ENCODE results near the gene ARHGAP45.

The ARHGAP45 gene

DNA sequence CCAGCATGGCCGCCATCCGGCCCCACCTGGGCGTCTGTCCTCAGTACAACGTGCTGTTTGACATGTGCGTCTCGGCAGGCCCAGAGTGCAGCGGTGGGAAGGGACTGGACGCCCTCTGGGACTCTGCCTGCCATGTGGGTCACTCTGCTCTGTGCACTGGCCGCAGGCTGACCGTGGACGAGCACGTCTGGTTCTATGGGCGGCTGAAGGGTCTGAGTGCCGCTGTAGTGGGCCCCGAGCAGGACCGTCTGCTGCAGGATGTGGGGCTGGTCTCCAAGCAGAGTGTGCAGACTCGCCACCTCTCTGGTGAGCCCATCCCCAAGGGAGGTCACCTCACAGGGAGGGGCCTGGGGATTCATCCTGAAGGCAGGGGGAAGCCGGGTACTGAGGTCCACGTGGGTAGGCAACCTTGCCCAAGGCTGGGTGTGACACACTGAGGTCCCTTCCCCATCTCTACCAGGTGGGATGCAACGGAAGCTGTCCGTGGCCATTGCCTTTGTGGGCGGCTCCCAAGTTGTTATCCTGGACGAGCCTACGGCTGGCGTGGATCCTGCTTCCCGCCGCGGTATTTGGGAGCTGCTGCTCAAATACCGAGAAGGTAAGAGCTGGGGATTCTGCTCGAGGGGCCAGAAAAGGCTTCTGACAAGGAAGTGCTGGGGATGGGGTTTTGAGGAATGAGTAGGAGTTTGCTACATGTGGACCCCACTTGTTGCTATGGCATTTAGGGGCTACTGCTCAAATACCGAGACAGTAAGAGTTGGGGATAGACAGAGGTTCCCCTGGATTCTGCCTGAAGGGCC lies 15.8 kb upstream of the ARHGAP45 start:
- no peaks in the 10 kb centered on the region for H3K36me3 ChIP-seq (ENCODE audit: insufficient read depth, low read depth, low read length)
- H3K9ac ChIP-seq (ENCODE audit: low read depth, low read length), result no peak overlapping the region
- H3K27me3 ChIP-seq (ENCODE audit: insufficient read depth, low read length), result no peaks in the 10 kb centered on the region
- H3K9me3 ChIP-seq (ENCODE audit: insufficient read depth, low read depth, low read length), result no peaks in the 10 kb centered on the region
- no peaks in the 10 kb centered on the region for H3K4me1 ChIP-seq (ENCODE audit: insufficient read depth, low read length)
- no peak overlapping the region for H3K4me3 ChIP-seq (ENCODE audit: low read length)
- no peak overlapping the region for H3K27ac ChIP-seq (ENCODE audit: low read length)

DNA sequence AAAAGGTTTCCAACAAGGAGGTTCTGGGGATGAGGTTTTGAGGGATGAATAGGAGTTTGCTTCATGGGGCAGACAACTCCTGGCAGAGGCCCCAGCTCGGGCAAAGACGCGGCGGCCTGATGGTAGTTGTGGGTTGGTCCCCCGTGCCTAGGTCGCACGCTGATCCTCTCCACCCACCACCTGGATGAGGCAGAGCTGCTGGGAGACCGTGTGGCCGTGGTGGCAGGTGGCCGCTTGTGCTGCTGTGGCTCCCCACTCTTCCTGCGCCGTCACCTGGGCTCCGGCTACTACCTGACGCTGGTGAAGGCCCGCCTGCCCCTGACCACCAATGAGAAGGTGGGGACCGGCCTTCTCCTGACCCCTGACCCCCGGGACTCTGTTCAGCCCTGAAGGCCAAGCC lies 15.2 kb upstream of the ARHGAP45 start:
- Histone ChIP-seq H3K4me1 (ENCODE audit: insufficient read depth, low read length) (no peaks in the 10 kb centered on the region), H3K9ac (ENCODE audit: low read depth, low read length) (no peak overlapping the region), H3K9me3 (ENCODE audit: insufficient read depth, low read depth, low read length) (no peaks in the 10 kb centered on the region), H3K27ac (ENCODE audit: low read length) (no peak overlapping the region), H3K36me3 (ENCODE audit: insufficient read depth, low read depth, low read length) (no peaks in the 10 kb centered on the region), H3K27me3 (ENCODE audit: insufficient read depth, low read length) (no peaks in the 10 kb centered on the region), H3K4me3 (ENCODE audit: low read length) (no peak overlapping the region)

DNA sequence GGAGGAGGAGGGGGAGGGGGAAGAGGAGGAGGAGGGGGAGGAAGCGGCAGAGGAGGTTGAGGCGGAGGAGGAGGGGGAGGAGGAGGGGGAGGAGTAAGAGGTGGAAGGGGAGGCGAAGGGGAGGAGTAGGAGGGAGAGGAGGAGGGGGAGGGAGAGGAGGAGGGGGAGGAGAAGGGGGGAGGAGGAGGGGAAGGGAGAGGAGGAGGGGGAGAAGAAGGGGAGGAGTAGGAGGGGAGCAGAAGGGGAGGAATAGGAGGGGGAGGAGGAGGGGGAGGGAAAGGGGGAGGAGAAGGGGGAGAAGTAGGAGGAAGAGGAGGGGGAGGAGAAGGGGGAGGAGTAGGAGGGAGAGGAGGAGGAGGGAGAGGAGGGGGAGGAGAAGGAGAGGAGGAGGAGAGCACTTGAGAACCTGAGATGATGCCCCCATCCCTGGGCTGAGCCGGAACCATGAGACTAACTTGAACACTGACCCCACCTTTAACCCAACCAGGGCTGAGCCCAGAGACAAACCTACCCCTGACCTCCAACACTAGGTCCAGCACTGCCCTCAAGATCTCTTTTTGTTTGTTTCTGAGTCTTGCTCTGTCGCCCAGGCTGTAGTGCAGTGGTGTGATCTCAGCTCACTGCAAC lies 14.5 kb upstream of the ARHGAP45 start:
- Histone ChIP-seq H3K27ac (ENCODE audit: low read length) (no peak overlapping the region), H3K4me1 (ENCODE audit: insufficient read depth, low read length) (no peaks in the 10 kb centered on the region), H3K36me3 (ENCODE audit: insufficient read depth, low read depth, low read length) (no peaks in the 10 kb centered on the region), H3K4me3 (ENCODE audit: low read length) (no peak overlapping the region), H3K27me3 (ENCODE audit: insufficient read depth, low read length) (no peaks in the 10 kb centered on the region), H3K9me3 (ENCODE audit: insufficient read depth, low read depth, low read length) (no peaks in the 10 kb centered on the region), H3K9ac (ENCODE audit: low read depth, low read length) (no peak overlapping the region)

- Histone ChIP-seq H3K27me3 (ENCODE audit: insufficient read depth, low read length) (no peaks in the 10 kb centered on the region), H3K4me3 (ENCODE audit: low read length) (no peak overlapping the region), H3K4me1 (ENCODE audit: insufficient read depth, low read length) (no peaks in the 10 kb centered on the region), H3K9me3 (ENCODE audit: insufficient read depth, low read depth, low read length) (no peaks in the 10 kb centered on the region), H3K9ac (ENCODE audit: low read depth, low read length) (no peak overlapping the region), H3K36me3 (ENCODE audit: insufficient read depth, low read depth, low read length) (no peaks in the 10 kb centered on the region), H3K27ac (ENCODE audit: low read length) (no peak overlapping the region)
These were observed 13.5 kb upstream of the ARHGAP45 start for GRCh38 chr19:1053176-1054101.

- Histone ChIP-seq H3K4me3 (ENCODE audit: low read length) (no peak overlapping the region), H3K4me1 (ENCODE audit: insufficient read depth, low read length) (no peaks in the 10 kb centered on the region), H3K27ac (ENCODE audit: low read length) (no peak overlapping the region), H3K9ac (ENCODE audit: low read depth, low read length) (no peak overlapping the region), H3K27me3 (ENCODE audit: insufficient read depth, low read length) (no peaks in the 10 kb centered on the region), H3K9me3 (ENCODE audit: insufficient read depth, low read depth, low read length) (no peaks in the 10 kb centered on the region), H3K36me3 (ENCODE audit: insufficient read depth, low read depth, low read length) (no peaks in the 10 kb centered on the region)
These were observed 12.6 kb upstream of the ARHGAP45 start for GRCh38 chr19:1054102-1055027.

- H3K4me3 ChIP-seq (ENCODE audit: low read length), result no peak overlapping the region
- H3K9ac ChIP-seq (ENCODE audit: low read depth, low read length), result no peak overlapping the region
- no peaks in the 10 kb centered on the region for H3K36me3 ChIP-seq (ENCODE audit: insufficient read depth, low read depth, low read length)
- H3K4me1 ChIP-seq (ENCODE audit: insufficient read depth, low read length), result no peaks in the 10 kb centered on the region
- no peaks in the 10 kb centered on the region for H3K9me3 ChIP-seq (ENCODE audit: insufficient read depth, low read depth, low read length)
- no peak overlapping the region for H3K27ac ChIP-seq (ENCODE audit: low read length)
- no peaks in the 10 kb centered on the region for H3K27me3 ChIP-seq (ENCODE audit: insufficient read depth, low read length)
These were observed 11.9 kb upstream of the ARHGAP45 start for GRCh38 chr19:1055028-1055425.

- Histone ChIP-seq H3K9ac (ENCODE audit: low read depth, low read length) (no peak overlapping the region), H3K4me3 (ENCODE audit: low read length) (no peak overlapping the region), H3K9me3 (ENCODE audit: insufficient read depth, low read depth, low read length) (no peaks in the 10 kb centered on the region), H3K36me3 (ENCODE audit: insufficient read depth, low read depth, low read length) (no peaks in the 10 kb centered on the region), H3K4me1 (ENCODE audit: insufficient read depth, low read length) (no peaks in the 10 kb centered on the region), H3K27ac (ENCODE audit: low read length) (no peak overlapping the region), H3K27me3 (ENCODE audit: insufficient read depth, low read length) (no peaks in the 10 kb centered on the region)
These were observed 10.9 kb upstream of the ARHGAP45 start for GRCh38 chr19:1055886-1056620.

GRCh38 chr19:1057176-1057855 lies 9.7 kb upstream of the ARHGAP45 start:
- Histone ChIP-seq H3K4me1 (ENCODE audit: insufficient read depth, low read length) (no peaks in the 10 kb centered on the region), H3K4me3 (ENCODE audit: low read length) (no peak overlapping the region), H3K27ac (ENCODE audit: low read length) (no peak overlapping the region), H3K9me3 (ENCODE audit: insufficient read depth, low read depth, low read length) (no peaks in the 10 kb centered on the region), H3K9ac (ENCODE audit: low read depth, low read length) (no peak overlapping the region), H3K36me3 (ENCODE audit: insufficient read depth, low read depth, low read length) (no peaks in the 10 kb centered on the region), H3K27me3 (ENCODE audit: insufficient read depth, low read length) (no peaks in the 10 kb centered on the region)

GRCh38 chr19:1058112-1058511 lies 8.9 kb upstream of the ARHGAP45 start:
- Histone ChIP-seq H3K9ac (ENCODE audit: low read depth, low read length) (no peak overlapping the region), H3K36me3 (ENCODE audit: insufficient read depth, low read depth, low read length) (no peaks in the 10 kb centered on the region)

GRCh38 chr19:1060689-1061088 lies 6.3 kb upstream of the ARHGAP45 start:
- peaks cover 4% of the 10 kb centered on the region; the same call in 1 of the 2 replicates for H3K4me1 ChIP-seq (ENCODE audit: insufficient read depth, low read length)
- H3K9ac ChIP-seq (ENCODE audit: low read depth, low read length), result no peak overlapping the region
- H3K27me3 ChIP-seq (ENCODE audit: insufficient read depth, low read length), result peaks cover 8% of the 10 kb centered on the region
- H3K9me3 ChIP-seq (ENCODE audit: insufficient read depth, low read depth, low read length), result no peaks in the 10 kb centered on the region
- no peak overlapping the region for H3K4me3 ChIP-seq (ENCODE audit: low read length)
- no peaks in the 10 kb centered on the region for H3K36me3 ChIP-seq (ENCODE audit: insufficient read depth, low read depth, low read length)
- H3K27ac ChIP-seq (ENCODE audit: low read length), result no peak overlapping the region

More at GRCh38 chr19:1058112-1058511, 8.9 kb upstream of the ARHGAP45 start:
- Histone ChIP-seq H3K4me1 (ENCODE audit: insufficient read depth, low read length) (no peaks in the 10 kb centered on the region), H3K9me3 (ENCODE audit: insufficient read depth, low read depth, low read length) (no peaks in the 10 kb centered on the region), H3K4me3 (ENCODE audit: low read length) (no peak overlapping the region), H3K27ac (ENCODE audit: low read length) (no peak overlapping the region), H3K27me3 (ENCODE audit: insufficient read depth, low read length) (no peaks in the 10 kb centered on the region)

Measured in iPS-20b (cell line).